Tibial artery (tissue), 4 donors: ENCODE data around the gene HTR7.

Experiments
- DNase-seq, 2 donors: peaks; one replicate each; pipeline ENCODE4 v3.0.0-alpha.2; 2019
- H3K27ac ChIP-seq, 2 donors: fragments of 200-600 bp; sonication (generic) in 1 of 2; 1 replicate in 1 of 2; 2 replicates in 1 of 2; pipeline ENCODE4 v1.5.1; 2018 to 2019; ENCODE audit warnings: mild to moderate bottlenecking in 1 of 2
- H3K27me3 ChIP-seq, 2 donors: fragments of 200-600 bp; sonication (generic) in 1 of 2; one replicate each; pipeline versions ENCODE4 v1.5.1 to v1.6.0; 2016 to 2019
- H3K36me3 ChIP-seq, 3 donors: fragments of 200-600 bp; sonication (generic) in 2 of 3; one replicate each; pipeline ENCODE4 v1.5.1; 2016 to 2019; ENCODE audit warnings: mild to moderate bottlenecking in 2 of 3
- H3K4me1 ChIP-seq, 4 donors: fragments of 200-600 bp; sonication (generic) in 2 of 4; 1 replicate in 3 of 4; 2 replicates in 1 of 4; pipeline ENCODE4 v1.5.1; 2016 to 2019
- H3K4me3 ChIP-seq, 2 donors: fragments of 200-600 bp; sonication (generic) in 1 of 2; 1 replicate in 1 of 2; 2 replicates in 1 of 2; pipeline ENCODE4 v1.5.1; 2018 to 2019; ENCODE audit warnings: mild to moderate bottlenecking in 2 of 2
- H3K9me3 ChIP-seq, 3 donors: fragments of 200-600 bp; sonication (generic) in 1 of 3; one replicate each; pipeline ENCODE4 v1.5.1; 2016 to 2019
- CTCF ChIP-seq, 2 experiments: fragments of 200-600 bp in 1 of 2; fragments of 450-650 bp in 1 of 2; IDR thresholded peaks; one replicate each; pipeline ENCODE4 v1.5.1; 2017 to 2019; ENCODE audit warnings: antibody characterized with exemption in 2 of 2, mild to moderate bottlenecking in 1 of 2, moderate library complexity in 1 of 2
- intact Hi-C: fragments of 100-400 bp; cut with DNase I; formaldehyde crosslinking; loops from one replicate; pipeline ENCODE4 v1.15.0; 2023; ENCODE audit warnings: low total_unique reads

Gene HTR7

DNA sequence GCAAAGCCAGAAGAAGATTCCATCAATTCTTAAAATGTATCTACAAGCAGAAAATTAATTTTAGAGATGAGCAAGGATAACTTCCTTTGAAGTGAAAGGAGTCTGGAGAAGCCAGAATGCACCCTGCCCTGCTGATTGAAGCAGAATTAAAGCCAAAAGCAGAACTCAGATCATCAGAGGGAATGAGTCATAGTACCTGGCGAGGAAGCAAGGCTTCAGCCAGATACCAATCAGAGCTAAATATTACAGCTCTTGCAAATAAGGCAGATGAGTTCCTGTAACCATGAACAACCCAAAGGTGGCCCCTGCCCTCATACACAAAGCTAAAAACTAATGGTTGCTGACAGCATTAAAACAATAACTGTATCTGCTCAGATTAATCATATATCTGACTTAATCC is 10.4 kb downstream of the HTR7 start:
- Histone ChIP-seq H3K27me3 (no peaks in the 10 kb centered on the region), H3K4me1 (no peaks in the 10 kb centered on the region), H3K27ac (no peak overlapping the region), H3K4me3 (no peak overlapping the region), H3K9me3 (peaks cover 0 to 21% (median 12%) of the 10 kb centered on the region in 3 donors), H3K36me3 (no peaks in the 10 kb centered on the region)
- DNase-seq, result no peak
- no peak for TF ChIP-seq CTCF (IDR thresholded peaks at IDR 0.05)
- intact Hi-C loops, result no loop called here

DNA sequence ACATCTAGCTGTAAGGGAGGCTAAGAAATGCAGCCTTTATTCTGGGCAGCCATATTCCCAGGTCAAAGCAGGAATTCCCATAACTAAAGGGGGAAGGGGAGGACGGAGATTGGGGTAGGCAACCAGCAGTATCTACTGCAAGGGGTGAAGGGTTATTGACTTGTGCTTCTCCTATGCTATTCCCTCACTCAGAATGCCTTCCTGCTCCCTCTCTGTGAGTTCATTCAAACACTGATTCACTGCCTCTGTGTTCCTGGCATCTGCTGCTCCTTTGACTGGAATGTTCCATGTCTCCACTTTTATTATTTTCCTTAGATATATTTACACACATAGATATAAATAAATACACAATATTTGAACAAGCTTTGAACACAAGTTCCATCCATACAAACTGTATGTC is 11.1 kb downstream of the HTR7 start:
- Histone ChIP-seq H3K4me3 (no peak overlapping the region), H3K4me1 (no peaks in the 10 kb centered on the region), H3K27ac (no peak overlapping the region), H3K36me3 (no peaks in the 10 kb centered on the region), H3K9me3 (peaks cover 0 to 21% (median 12%) of the 10 kb centered on the region in 3 donors), H3K27me3 (no peaks in the 10 kb centered on the region)
- DNase-seq, result no peak
- TF ChIP-seq CTCF (IDR thresholded peaks at IDR 0.05), result no peak
- intact Hi-C loops, result no loop called here

GRCh38 chr10:90845726-90846125 is 12.1 kb downstream of the HTR7 start:
- Histone ChIP-seq H3K9me3 (peaks cover 0 to 14% (median 6%) of the 10 kb centered on the region in 3 donors), H3K27me3 (no peaks in the 10 kb centered on the region), H3K4me3 (no peak overlapping the region), H3K27ac (no peak overlapping the region), H3K4me1 (no peaks in the 10 kb centered on the region), H3K36me3 (no peaks in the 10 kb centered on the region)
- intact Hi-C loops, result no loop called here
- DNase-seq, result no peak
- TF ChIP-seq CTCF (IDR thresholded peaks at IDR 0.05), result no peak

- no peaks in the 10 kb centered on the region for H3K36me3 ChIP-seq
- TF ChIP-seq CTCF (IDR thresholded peaks at IDR 0.05), result no peak
- intact Hi-C loops, result no loop called here
- H3K27me3 ChIP-seq, result no peaks in the 10 kb centered on the region
- no peaks in the 10 kb centered on the region for H3K9me3 ChIP-seq
- H3K27ac ChIP-seq, result no peak overlapping the region
- H3K4me1 ChIP-seq, result no peaks in the 10 kb centered on the region
- DNase-seq, result no peak
- H3K4me3 ChIP-seq, result no peak overlapping the region
Observed at GRCh38 chr10:90842725-90843124, 15.1 kb downstream of the HTR7 start.

GRCh38 chr10:90837486-90837885 is 20.4 kb downstream of the HTR7 start:
- no peaks in the 10 kb centered on the region for H3K27me3 ChIP-seq

More at GRCh38 chr10:90837486-90837885, 20.4 kb downstream of the HTR7 start:
- H3K36me3 ChIP-seq, result no peaks in the 10 kb centered on the region
- no peaks in the 10 kb centered on the region for H3K4me1 ChIP-seq
- no peak for TF ChIP-seq CTCF (IDR thresholded peaks at IDR 0.05)
- H3K9me3 ChIP-seq, result no peaks in the 10 kb centered on the region
- H3K27ac ChIP-seq, result no peak overlapping the region
- H3K4me3 ChIP-seq, result no peak overlapping the region
- intact Hi-C loops, result no loop called here
- DNase-seq, result no peak
